Stimulated activated CD4-positive, alpha-beta T cell treated with anti-CD3 and anti-CD28 coated beads, Interleukin-1b, Interleukin-23, amount 100 ng/mL, for 48 hours (primary cell): ENCODE data around the gene LDLRAD2.

ENCODE experiments used
- DNase-seq: peaks from one replicate; pipeline ENCODE4 v3.0.0-alpha.2; 2020

LDLRAD2 gene

DNA sequence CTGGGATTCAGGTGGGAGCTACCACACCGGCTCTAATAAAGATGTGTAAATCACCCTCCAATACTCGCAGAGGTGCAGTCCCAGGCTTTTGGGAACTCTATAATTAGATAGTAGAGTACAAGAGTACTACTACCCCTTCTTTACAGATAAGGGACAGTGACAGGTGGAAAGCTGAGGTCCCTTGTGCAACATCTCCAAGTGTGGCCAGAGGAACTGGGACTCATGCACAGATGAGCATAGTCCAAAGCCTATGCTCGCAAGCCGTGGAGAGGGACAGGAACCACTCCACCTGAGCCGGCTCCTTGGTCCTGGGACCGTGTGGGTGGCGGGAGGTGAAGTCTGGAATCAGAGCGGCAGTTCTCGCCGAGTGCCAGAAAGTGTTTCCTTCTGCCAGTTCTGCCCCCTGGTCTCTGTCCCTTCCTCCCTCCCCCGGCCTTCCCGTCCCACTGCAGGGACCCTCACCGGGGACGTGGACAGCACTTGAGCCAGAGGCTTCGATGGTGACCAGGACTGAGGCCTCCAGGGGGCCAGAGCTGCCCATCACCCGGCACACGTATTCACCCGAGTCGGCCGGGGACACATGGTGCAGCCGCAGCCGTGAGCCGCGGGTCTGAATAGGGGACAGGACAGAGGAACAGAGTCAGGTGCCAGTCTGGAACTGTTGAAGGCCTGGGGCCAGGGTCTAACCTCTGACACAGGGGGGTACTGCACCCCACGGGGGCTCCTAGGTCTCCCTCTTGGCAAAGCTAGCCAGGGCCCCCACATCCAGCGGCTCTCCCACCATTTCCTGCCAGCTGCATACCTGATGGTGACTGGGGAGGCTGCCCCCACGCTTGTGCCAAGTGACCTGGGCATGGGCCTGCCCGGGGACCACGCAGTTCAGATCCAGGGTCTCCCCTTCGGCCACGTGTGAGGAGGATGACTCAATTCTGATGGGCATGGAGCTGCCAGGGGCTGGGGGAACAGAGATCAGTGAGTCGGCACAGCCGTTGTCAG, 33.9 kb downstream of the LDLRAD2 start:
- DNase-seq: no peak

DNA sequence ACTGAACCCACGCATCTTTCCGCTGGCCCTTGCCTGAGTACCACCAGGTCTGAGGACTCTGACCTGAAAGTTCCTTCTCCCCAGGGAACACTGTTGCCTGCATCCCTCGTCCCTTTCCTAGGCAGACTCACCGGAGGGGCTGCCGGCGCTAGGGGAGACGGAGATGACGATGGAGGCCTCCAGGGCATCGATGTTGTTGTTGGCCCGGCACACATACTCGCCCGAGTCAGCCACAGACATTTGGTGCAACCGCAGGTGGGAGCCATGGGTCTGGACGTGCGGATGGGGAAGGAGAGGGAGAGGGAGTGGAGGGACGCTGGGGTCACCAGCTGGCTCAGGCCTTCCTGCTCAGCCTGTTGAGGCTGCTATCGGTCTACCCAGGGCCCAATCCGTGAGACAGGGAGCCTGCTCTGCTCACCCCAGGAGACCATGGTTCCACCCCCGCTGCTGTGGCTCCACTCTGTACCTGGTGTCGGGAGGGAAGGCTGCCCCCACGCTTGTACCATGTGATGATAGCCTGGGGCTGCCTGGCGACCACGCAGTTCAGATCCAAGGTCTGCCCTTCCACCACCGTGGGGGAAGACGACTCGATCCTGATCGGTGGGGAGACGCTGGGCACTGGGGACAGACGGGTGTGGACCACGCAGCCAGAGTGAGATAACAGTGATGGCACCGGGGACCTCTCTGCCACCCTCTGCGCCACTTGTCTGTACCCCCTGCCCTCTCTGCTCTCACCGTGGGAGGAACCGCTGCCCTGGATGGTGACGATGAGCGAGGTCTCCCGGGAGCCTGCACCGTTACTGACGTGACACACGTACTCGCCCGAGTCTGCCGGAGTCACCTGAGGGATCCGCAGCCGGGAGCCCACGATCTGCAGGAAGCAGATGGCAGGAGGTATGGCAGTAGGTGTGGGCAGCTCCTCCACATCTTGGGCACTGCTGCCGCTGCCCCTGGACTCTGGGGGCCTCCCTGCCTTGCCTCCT, 35.4 kb downstream of the LDLRAD2 start:
- no peak for DNase-seq

DNA sequence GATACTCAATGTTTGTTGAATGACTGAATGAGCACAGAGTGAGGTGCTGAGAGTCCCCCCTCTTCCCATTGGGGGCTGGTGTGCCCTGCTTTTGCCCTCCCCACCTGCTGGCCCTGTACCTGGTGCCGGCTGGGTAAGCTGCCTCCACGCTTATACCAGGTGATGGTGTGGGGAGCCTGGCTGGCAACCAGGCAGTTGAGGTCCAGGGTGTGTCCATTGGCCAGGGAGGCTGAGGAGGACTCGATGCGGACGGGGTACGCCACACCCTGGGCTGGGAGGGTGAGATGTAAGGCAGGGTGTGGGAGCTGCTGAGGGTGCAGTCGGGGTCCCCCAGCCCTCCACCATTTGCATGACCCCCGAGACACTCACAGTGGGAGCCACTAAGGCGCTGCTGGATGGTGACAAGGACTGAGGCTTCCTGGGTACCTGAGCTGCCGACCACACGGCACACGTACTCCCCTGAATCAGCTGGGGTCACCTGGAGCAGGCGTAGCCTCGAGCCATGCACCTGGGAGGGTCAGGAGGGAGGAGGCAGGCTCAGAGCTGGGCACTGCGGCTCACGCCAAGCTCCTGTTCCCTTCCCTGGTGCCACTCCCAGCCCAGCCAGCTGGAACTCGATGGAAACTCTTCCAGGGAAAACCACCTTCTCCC, 36.6 kb downstream of the LDLRAD2 start:
- DNase-seq: no peak

DNA sequence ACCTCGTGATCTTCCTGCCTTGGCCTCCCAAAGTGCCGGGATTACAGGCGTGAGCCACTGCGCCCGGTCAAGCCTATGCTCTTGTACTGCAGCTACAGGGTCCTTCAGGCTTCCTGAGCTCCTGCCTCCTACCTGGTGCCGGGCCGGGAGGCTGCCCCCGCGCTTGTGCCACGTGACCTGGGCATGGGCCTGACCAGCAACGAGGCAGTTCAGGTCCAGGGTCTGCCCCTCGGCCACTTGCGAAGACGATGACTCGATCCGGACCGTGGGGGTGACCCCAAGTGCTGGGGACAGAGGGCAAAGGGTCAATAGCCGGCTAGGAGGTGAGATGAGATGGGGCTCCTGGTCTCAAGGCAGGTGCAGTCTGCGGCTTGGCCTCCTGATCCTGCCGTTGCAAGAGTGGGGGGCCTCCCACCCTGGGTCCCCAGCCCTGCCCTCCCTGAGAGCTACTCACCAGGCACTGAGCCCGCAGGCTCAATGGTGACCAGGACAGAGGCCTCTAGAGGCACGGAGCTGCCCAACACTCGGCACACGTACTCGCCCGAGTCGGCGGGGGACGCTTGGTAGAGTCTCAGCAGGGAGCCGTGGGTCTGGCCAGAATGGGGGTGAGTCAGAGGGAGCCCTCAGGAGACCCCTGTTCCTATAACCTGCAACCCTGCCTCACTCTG, 38.0 kb downstream of the LDLRAD2 start:
- DNase-seq: no peak

DNA sequence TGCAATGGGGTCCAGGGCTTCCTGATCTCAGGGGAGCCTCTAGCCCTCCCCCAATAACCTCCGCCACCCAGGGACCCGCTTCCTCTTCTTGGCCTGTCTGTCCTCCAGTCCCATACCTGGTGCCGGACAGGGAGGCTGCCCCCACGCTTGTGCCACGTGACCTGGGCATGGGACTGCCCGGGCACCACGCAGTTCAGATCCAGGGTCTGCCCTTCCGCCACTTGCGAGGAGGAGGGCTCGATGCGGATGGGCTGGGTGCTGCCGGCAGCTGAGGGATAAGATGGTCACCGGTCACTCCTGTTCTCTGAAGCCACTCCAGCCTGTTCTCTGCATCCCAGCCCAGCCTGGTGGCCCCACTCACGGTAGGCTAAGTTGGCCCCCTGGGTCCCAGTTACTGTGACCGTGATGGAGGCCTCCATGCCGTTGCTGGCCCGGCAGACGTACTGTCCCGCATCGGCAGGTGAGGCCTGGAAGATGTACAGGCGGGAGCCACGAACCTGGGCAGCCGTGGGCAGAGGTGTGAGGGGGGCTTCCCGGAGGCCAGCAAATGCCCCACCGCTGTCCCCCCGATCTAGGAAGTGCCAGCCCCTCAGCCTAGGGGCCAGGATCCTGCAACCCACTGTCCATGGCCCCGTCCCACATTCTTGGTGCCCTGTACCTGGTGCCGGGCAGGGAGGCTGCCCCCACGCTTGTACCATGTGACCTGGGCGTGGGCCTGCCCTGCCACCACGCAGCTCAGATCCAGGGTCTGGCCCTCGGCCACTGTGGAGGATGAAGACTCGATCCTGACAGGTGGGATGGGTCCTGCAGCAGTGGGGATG, 39.6 kb downstream of the LDLRAD2 start:
- DNase-seq: no peak

DNA sequence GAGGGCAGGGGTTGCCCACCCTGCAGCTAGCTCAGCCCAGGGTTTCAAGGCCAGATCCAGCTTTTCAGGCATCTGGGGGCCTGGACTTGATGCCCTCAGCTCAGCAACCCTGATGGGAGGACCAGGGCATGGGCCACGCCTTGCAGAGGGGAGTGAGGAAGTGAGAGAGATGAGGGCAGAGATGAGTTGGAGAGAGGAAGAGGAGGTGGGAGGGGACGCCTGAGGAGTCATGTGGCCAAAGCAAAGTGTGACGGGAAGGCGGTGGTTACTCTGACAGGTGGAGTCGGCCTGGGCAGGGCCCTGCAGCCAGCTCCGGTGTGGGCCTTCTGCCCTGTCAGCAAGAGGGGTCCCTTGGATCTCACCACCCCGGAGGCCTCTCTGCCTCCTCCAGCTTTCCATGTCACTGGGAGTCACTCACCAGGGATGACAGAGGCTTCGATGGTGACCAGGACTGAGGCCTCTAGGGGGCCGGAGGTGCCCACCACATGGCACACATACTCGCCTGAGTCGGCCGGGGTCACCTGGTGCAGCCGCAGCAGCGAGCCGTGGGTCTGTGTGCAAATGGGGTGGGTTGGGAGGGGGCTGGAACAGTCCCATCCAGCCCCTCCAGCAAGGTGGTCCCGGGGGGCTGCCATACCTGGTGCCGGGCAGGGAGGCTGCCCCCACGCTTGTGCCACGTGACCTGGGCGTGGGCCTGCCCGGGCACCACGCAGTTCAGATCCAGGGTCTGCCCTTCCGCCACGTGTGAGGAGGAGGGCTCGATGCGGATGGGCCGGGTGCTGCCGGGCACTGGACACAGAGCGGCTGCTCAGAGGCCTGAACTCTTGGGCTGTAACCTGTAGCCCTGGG, 40.4 kb downstream of the LDLRAD2 start:
- DNase-seq: no peak

DNA sequence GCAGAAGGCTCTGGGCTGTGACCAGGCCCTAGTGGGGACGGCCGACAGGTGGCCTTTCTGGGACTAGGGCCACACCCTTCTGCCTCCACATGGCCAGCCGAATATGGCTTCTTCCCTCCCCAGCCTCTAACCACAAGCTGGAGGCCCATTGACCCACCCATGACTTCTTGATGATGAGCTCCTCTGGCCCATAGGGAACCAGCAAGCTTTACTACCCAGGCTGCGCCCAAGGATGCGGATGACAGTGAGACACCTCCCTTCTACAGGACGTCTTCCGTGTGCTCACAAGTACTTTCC, 41.0 kb downstream of the LDLRAD2 start:
- no peak for DNase-seq

DNA sequence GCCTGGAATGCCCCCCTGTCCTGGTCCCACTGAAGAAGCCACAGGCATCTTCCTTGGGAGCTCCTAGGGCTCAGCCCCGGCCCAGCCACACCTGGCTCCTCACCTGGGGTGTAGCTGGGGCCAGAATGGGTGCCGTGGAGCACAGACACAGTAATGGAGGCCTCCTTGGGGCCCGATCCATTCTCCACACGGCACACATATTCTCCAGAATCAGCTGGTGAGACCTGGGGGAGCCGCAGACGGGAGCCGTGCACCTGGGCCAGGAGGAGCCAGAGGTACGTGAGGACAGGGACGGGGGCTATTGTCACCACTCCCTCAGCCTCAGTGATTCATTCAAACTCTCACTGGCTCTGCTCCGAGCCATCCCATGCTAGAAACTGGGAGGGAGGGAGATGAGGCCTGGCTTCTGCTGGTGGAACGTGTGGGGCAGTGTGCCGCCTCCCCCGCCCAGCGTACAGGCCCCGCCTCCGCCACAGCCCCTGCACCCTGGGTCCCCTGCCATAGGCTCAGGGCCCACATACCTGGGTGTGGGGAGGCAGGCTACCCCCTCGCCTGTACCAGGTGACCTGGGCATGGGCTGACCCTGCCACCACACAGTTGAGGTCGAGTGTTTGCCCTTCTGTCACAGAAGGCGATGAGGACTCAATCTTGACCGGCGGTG, 42.2 kb downstream of the LDLRAD2 start:
- DNase-seq: no peak

DNA sequence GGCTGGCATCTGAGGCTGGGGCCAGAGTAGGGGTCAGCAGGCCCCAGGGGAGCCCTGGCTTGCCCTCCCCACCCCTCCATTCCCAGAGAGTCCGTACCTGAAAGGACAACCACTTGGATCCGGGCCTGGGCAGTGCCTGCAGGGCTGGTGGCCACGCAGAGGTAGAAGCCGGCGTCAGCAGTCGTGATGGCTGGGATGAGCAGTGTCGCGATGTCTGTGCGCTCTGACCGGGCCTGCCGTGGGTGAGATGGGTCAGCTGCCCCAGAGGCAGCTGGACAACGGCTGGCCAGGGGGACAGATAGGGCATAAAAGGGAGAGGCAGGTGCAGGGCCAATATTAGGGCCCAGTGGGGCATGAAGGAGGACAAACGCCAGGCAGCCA, 42.7 kb downstream of the LDLRAD2 start:
- no peak for DNase-seq

DNA sequence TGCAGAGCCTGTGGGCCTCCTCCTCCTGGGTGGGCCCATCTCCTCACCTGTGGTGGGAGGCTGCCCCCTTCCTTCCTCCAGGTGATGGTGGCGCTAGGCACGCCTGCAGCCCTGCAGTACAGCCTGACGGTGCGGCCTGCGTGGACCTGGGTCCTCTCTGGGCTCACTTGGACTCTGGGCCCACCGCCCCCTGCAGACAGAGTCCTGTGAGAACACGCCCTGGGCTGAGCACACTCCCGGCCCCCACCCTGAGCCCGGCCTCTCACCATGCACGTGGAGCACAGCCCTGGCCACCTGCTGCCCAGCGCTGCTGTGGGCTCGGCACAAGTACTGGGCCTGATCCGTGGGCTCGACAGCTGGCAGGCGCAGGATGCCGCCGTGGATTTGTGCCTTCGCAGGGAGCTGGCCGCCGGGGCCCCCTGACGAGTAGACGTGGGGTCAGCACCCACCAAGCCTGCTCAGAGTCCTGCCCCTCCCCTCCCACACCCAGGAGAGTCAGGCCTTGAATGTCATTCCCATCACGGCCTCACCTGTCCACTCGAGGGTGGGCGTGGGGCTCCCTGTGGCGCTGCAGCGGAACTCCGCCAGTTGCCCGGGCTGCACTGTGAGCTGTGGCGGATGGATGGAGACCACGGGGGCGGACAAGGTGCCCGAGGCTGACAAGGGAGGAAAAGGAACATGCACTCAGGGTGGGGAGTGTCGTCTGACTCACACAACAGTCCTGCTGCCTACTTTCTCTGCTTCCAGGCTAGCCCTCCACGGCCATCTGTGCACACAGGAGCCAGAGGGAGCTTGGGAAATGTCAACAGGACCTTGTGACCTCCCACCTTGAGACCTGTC, 43.4 kb downstream of the LDLRAD2 start:
- no peak for DNase-seq

DNA sequence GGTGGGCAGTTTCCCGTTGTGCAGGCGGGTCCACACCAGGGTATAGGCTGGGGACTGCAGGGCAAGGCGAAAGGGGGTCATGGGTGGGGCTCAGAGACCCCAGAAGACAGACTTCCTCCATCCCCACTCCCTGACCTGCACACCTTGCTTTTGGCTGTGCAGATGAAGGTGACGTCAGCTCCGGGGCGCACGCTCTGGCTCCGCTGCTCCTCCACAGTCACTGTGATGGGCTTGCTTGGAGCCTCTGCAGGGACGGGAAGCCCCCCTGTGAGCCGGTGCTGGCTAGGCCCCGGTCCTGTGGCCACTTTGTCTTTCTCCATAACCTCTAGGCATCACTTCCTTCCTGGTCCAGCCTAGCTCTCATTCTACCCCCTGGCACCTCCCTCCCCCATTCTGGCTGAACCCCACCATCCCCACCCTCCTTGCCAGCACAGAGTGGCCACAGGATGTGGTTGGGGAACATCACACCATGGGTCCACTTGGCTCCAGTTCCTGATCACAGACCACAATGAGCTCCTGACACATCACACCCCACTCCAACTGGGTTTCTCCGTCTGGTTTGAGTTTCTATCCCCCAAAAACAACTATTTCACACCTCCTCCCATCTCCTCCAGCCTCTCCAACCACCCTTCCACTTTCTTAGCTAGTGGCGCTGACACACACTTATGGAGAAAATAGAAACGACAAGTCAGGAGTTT, 45.2 kb downstream of the LDLRAD2 start:
- no peak for DNase-seq

DNA sequence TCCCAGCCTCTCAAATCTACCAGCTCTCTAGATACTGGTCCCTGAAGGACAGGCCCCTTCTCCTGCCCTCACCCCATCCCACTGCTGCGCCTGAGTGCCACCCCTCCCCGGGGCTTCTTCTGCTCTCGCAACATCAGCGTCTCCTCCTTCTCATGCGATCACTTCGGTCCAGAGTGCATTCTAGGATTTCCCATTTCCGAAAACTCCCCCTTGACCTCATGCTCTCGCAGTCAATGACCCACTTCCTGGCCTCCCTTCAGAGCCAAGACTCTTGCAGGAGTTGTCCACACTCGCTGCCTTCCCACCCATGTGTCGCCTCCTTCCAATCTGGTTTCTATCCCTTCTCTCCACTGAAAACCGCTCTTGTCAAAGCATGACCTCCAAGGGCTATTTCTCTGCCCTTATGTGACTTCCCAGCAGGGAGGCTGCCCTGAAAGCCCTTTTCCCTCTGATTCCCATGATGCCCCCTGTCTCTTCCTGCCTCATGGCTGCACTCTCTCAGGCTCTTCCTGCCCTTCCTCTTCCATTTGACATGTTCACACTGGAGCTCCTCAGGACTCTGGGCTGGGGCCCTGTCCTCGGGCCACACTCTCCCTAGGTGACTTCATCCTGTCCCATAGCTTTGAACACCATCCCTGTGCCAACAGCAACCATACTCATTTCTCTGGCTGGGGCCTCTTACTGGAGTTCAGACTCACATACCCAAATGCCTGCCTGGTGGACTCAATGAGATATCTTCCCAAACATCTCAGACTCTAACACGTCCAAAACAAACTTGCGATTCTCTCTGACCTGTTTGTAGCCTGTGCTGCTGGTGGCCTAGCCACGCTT, 46.0 kb downstream of the LDLRAD2 start:
- no peak for DNase-seq

DNA sequence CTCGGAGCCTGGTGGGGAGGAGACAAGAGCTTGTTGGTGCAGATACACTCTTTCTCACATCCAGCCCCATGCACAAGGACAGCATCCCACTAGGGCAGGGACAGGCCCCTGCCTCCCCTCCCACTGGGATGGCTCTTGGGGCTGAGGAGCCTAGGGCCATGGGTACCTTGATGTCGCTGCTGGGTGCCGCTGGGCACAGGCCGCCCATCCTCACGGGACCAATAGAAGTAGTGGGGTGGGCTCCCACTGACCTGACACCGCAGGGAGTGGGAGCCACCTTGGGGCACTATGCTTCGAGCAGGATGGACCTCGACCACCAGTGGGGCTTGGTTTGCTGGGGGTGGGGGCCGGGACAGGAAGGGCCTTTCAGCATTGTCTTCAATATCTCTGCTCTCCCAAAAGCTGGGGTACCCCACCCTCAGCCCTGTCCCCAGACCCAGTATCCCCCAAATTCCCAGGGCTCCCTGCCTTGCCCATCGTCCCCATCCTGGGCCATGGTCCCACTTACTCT, 47.7 kb downstream of the LDLRAD2 start:
- no peak for DNase-seq

DNA sequence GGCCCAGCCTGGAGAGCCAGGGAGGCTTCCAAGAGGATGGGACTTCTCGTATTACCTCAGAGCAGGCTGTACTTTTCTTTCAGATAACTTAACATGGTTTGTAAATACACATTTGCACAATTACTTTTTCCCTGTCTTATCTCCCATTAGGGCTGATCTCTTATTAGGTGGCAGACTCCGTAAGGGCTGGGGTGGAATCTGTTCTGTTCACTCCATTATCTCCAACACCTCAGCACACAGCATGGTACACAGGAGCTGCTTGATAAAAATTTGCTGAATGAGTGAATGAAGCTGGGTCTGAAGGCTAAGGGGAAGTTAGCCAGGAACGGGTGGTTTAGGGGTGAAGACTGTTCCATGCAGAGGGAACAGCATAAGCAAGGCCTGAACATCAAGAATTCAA, 48.9 kb downstream of the LDLRAD2 start:
- DNase-seq: no peak

DNA sequence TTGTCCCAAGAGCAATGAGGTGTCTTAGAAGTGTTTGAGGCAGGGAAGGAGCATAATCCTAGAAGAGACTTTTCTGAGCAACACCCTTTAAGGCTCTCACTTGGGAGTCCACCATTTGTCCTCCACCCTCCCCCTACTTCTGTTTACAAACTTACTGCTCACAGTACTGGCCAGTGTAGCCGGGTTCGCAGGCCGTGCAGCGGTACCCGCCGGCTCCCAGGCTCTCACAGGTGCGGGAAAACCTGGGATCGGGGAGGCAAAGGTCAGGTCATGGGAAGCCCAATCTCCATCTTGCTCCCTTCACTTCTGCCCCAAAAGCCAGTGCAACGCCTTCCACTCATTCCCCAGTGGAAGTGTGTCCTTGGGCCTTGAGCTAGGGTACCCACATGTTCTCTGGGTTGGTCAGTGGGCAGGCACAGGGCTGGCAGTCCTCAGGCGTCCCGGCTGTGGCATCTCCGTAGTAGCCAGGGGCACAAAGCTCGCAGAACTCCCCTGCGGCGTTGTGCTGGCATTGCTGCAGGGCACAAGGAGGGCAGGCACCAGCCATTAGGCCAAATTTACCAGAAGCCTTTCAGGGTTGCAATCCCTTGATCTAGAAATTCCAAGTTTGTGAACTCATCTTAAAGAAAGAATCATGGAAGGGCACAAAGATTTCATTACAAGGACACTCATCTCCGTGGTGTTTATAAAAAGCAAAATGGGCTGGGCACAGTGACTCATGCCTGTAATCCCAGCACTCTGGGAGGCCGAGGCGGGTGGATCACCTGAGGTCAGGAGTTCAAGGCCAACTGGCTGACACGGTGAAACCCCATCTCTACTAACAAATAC, 49.8 kb downstream of the LDLRAD2 start:
- DNase-seq: no peak

DNA sequence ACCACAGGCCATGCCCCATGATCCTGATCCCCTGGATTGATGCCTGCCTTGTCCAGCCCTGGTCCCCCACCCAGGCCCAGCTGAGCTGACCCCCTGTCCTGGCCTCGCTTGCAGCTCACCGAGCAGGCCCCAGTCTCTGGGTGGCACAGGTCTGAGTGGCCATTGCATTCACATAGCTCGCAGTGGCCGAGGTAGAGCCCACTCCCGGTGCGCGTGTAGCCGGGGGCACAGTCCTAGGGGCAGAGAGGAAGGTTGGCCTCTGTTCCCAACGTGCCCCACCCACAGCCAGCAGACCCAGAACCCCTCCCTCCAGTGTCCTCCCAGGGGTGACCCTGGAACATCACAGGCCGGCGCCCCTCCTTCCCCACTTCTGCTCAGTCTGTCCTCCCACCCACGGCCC, 51.9 kb downstream of the LDLRAD2 start:
- no peak for DNase-seq

DNA sequence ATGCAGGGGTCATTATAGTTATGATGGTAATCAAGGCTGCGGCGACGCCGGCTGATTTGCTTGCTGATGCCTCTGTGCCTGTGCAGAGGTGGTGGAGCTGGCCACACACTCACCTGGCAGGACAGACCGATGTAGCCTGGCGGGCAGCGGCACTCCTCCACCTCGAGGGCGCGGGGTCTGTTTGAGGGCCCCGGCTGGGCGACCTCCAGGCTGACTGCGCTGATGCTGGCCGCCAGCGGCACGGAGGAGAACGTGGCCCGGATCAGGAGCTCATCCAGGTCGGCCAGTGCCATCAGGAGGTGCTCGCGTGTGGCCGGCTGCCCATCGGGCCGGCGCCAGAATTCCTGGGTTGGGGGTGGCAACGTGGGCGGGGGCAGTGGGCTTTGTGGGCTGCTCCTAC, 52.7 kb downstream of the LDLRAD2 start:
- no peak for DNase-seq
